ENCODE measurements around the gene CCNY.

CCNY gene

DNA sequence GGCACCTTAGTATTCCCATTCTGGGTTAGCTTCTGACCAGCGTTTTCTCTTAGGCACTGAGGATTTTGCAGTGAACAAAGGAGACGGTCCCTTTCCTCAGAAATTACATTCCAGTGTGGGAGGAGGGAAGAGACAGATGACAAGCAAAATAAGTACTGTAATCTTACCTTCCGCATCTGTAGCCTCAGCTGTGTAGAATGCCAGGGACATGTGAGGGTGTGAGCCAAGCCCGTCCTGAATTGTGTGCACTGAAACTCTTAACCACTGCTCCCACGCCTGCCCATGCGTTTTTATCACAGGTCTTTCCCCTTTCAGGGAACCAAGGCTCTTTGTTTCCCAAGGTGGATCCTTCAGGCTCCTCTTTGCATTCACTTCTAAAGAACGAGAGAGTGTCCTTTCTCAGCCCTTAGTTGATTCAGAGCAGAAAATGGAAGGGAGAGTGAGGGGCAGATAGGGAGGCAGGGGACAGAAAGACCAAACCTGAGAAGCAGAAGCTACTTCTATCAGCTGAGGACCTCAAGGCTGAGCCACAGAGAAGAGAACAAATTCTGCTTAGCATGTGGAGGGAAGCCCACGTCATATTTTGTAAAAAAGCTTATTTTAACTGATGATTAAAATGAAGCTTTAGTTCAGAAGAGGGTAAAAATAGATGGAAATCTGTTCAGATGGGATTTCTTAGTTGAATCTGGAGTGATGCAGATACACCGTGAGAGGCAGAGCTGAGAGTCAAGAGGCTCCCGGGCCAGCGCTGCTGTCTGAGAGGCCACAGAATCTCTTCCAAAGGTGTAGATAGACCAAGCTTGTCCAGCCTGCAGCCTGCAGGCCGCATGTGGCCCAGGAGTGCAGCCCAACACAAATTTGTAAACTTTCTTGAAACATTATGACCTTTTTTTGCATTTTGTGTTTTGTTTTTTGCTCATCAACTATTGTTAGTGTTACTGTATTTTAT is 122.5 kb downstream of the CCNY start:
- no peak overlapping the region for H3K27ac ChIP-seq
- TF ChIP-seq, protein P1, sequence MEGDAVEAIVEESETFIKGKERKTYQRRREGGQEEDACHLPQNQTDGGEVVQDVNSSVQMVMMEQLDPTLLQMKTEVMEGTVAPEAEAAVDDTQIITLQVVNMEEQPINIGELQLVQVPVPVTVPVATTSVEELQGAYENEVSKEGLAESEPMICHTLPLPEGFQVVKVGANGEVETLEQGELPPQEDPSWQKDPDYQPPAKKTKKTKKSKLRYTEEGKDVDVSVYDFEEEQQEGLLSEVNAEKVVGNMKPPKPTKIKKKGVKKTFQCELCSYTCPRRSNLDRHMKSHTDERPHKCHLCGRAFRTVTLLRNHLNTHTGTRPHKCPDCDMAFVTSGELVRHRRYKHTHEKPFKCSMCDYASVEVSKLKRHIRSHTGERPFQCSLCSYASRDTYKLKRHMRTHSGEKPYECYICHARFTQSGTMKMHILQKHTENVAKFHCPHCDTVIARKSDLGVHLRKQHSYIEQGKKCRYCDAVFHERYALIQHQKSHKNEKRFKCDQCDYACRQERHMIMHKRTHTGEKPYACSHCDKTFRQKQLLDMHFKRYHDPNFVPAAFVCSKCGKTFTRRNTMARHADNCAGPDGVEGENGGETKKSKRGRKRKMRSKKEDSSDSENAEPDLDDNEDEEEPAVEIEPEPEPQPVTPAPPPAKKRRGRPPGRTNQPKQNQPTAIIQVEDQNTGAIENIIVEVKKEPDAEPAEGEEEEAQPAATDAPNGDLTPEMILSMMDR (conservative IDR thresholded peaks at IDR 0.05): no peak

DNA sequence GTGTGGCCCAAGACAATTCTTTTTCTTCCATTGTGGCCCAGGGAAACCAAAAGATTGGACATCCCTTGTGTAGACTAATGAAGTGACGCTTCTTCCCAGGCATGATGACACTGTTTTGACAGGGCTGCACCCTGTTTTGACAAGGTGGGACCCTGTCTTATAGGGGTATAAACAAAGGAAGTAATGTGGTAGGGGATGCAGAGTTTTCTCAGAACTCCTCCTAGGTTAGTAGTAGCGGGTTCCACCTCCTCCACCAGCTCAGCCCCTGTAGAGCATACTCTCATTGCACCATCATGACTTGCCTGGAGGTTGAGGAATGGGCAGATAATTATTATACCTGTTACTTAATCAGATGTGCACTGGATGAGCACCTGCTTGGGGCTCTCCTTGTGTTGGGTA is 123.1 kb downstream of the CCNY start:
- TF ChIP-seq, protein P1 (conservative IDR thresholded peaks at IDR 0.05): no peak
- no peak overlapping the region for H3K27ac ChIP-seq

DNA sequence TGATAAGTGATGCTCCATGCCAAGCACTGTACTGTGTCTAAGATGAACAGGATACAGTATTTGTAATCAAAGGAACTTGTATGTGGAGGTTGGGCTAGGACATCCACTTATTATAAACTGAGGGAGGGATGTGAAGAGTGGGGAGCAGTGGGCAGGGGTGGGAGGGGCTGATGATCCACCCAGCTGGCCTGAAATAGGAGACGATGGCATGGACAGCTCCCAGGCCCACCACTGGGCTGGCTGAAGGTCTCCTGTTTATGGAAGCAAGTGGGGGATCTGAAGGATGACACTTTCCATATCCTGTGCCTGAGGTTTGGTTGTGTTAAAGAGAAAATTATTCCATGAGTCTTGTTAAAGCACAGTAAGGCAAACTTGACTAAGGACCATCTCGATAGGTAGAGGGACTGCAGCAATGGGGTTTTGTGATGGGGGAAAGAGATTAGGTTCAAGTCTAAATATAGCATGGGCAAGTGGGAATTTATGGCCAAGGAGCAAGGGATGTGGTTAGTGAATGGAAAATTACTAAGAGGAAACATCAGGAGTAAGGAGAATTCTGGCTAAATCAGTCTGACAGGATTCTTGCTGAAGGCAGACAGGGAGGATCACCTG is 124.6 kb downstream of the CCNY start:
- TF ChIP-seq, protein P1 (conservative IDR thresholded peaks at IDR 0.05): no peak
- no peak overlapping the region for H3K27ac ChIP-seq

DNA sequence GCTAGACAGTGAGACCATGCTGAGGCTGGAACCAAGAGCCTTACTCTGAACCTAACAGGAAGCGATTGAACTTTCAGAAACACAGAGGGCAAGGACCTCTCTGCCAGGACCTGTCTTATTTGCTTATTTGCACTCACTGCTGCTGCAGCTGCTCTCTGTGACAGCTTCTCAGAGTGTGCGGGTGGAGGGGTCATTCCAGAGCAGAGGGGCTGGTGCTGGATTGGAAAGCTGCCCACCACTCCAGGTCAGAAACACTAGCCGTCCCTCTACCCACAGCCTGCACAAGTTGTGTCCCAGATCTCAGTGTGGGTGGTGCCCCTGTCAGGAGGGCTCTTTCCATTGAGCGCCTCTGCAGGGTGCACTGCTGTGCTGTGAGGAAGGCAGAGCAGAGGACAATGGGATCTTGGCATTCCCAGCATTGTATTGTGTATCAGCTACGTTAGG is 126.2 kb downstream of the CCNY start:
- TF ChIP-seq, protein P1 (conservative IDR thresholded peaks at IDR 0.05): no peak
- no peak overlapping the region for H3K27ac ChIP-seq

DNA sequence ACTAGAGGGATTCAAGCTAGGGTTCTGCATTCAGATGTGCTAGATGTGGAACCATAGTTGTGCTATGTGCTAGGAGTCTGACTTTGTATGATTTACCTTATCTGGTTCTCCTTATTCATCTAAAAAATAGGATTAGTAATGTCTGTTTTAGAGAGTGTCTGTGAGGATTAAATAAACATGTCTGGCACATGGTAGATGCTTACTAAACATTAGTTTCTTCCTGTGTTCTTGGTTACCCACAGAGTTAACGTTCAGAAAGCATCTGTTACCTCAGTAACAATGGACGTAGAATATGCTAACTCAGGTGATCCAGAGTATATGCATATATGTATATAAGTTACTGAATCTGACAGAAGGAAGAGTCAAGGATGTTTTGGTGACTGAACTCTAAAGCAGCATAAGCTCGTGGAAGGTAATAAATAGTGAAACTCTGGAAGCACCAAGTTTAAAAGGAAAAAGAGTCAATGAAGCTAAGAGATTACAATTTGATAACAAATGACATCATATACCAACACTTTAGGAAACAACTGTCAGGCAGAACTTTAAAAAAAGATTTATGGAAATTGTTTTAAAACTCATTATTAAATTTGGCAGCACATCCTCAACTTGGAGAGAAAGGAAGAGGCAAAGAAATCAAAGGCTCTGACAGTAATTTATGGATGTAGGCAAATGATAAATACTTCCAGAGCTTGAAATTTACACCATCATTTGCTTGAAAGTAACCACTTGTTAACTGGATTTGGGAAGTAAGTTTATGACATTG is 127.0 kb downstream of the CCNY start:
- TF ChIP-seq, protein P1 (conservative IDR thresholded peaks at IDR 0.05): no peak
- H3K27ac ChIP-seq: no peak overlapping the region

DNA sequence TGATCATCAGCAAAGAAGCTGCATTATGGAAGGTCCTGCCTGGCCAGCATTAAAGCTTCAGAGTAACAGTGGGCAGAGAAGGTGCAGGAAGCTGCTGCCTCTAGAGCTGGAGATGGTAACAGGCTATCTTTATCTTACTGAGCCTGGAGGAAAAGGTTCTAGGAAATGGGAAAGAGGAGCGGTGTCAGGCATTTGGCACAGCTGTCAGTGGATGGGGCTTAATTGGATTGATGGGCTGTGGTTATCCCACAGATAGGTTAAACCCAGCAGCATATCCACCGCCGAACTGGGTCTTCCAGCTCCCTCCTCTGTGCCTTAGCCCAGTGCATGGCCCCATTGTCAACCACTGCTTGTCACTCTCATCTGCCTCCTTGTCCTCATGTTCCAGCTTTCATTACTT is 127.6 kb downstream of the CCNY start:
- TF ChIP-seq, protein P1 (conservative IDR thresholded peaks at IDR 0.05): no peak
- no peak overlapping the region for H3K27ac ChIP-seq
